Measurements from ENCODE around the gene RAD51B.

Gene RAD51B

DNA sequence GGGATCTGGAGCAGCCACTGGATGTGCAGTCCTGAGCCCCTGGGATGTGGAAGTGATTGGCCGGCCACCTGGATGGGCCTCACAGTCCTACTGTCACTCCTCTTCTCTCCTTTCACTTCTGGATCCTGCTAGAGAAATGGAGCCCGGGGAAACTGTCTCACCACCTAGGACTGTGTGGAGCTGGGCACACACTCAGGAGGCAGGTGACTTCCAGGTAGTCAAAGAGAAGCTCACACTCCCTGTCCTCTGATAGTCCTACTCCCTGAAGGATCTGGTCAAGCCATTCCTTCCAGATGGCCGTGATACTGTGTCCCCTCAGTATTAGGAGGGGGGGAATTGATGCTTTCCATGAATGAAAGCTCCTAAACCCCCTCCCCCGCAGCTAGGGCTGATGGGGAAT, 772.2 kb downstream of the RAD51B start:
- DNase-seq: no peak

DNA sequence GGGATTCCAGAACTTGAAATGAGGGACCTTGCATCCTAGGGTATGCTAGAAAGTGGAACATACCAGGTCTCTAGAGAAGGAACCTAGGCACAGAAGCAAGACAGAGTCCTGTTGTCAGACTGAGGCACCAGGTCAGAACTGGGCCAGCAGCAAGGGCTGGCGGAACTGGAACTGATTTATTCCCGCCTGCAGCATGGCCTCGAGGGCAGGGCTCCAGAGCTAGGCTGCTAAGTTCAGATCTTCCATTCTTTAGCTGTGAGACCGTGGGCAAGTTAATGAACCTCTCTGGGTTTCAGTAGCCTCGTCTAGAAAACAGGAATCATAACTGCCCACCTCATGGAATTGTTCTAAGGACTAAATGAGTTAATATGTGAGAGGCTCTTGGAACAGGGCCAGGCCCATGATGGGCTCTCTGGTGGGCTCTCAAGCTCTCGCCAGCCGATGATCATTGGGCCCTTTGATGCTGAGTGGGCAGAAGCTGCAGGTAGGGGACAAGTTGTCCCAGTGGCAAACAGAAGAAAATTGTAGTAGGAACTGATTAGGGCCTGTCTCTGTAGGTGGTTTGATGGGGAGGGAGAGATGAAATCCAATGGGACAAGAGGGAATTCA, 773.5 kb downstream of the RAD51B start:
- no peak for DNase-seq

DNA sequence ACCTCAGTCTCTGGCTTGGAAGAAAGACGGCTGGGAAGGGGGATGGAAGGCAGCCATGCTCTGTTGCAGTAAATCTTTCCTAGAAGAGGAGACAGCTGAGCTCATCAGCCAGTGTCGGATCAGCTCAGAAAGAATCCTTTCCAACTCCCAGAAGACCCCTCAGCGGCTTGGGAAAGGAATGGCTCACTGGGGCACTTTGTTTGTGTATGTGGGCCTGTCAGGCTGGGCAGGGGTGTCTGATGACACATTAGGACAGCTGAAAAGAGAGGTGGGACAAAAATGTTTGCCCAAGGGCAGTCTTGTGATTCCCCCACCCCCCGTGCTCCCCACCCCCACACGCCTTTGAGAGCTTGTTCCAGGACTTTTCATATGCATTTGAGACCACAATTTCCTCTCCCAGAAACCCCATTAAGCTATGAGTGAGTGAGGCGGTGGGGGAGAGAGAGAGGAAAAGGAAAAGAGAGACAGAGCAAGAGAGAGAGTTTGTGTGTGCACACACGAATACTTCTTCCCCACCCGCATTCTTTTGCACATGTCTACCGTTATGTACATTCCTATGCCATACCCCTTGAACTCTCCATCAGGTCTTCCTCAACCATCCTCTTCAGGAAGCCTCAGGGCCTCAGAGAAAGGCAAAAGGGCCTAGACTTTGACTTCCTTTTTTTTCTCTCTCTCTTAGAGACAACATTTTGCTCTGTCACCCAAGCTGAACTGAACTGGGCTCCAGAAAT, 774.4 kb downstream of the RAD51B start:
- DNase-seq: no peak

- no peak for DNase-seq
Measured at GRCh38 chr14:68594737-68595380, 775.3 kb downstream of the RAD51B start.

GRCh38 chr14:68596211-68596610, 776.6 kb downstream of the RAD51B start:
- no peak for DNase-seq

DNA sequence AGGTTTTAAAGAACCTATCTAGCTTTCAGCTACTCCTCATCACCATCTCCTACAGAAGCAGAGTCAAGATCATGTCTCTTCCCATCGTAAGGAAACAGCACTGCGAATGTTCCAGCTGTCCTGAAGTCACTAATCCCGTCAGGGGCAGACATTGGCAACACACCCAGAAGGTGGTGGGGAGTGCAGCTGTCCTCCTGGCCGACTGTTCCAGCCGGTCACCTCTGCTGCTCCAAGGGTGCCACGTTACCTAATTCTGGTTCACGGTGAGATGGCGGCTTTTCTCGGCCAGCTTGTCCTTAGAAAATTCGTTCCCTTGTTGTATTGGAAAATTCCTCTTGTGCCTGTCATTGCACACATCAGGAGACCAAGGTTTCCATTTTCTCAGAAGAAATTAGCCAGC, 777.1 kb downstream of the RAD51B start:
- no peak for DNase-seq

DNA sequence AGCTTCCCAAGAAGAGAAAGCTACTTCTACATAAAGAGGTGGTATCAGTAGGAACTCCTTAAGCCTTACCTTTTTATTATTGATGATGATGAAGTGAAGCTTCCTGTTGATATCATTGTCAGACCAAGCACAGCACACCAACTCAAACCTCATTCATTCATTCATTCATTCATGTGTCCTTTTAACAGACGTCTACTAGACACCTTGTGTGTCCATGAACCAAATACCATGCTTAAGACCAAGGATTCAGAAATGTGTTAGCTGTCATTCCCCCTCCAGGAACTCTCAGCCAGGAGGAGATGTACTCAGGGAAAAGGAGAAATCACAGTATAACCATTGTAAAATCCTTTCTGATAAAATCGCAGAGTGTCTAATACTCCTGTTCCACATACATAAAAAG, 778.5 kb downstream of the RAD51B start:
- no peak for DNase-seq

DNA sequence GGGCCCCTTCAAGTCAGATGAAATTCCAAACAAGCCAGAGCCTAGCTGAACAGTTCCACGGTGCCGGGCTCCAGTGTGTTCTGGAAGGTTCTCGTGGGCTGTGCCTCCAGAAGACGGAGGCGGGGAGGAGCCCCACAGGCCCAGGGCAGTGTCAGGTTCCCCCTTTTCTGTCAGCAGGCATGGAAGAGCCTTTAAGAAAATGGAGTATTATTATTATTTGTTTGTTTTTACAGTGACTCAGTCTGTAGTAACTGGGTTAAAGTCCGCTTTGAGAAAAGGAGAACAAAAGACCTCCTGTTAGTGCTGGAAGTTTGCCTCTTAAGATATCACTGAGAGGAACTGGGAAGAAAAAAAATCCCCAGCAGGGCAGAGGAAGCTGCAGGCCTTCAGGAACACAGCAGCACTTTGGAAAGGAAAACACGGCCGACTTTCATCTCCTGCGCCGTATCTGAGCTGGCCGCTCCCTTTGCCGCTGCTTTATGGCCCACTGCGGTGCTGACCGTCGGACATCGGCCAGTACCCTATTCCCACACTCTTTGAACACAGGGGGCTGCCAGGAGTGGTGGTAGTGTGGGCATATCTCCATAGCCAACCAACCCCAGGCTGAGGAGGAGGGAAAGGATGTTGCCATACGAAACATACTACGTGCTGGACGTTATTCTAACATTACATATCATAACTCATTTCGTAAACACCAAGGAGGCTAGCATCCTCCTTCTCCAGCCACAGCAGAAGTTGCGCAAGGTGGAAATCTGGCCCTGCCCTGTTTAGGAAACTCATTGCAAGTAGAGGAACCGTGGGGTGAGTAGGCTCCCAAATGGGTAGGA, 779.3 kb downstream of the RAD51B start:
- DNase-seq: no peak

DNA sequence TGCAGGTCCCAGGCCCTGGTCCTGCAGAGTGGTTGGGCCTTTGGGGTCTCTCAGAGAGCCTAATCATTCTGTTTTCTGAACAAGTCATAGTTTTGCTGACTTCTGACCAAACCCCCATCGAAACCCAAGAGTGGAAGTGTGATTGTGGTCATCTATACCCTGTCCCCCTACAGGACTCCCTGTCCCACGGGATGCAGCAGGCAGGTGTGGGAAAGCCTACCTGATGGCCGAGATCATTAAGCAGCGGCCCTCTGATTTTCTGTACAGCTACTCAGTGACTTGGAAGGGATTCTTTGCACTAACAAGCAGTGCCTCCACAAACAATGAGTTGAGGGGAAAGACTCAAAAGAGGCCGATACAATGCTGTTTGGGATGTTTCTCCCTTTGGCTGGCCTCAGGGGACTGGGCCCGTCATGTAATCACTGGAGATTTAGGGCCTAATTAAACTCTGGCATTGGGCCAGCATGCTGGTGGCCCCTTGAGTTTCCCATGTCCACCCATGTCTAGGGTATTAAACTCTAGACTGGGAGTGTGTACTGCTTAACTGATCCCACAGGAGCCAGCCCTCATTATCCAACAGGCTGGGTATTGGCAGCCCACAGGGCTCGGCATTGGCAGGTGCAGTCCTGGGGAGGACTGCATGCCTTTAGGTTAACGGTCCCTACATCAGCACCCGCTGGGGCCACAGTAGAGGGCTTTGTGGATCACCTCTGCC, 780.5 kb downstream of the RAD51B start:
- DNase-seq: no peak

DNA sequence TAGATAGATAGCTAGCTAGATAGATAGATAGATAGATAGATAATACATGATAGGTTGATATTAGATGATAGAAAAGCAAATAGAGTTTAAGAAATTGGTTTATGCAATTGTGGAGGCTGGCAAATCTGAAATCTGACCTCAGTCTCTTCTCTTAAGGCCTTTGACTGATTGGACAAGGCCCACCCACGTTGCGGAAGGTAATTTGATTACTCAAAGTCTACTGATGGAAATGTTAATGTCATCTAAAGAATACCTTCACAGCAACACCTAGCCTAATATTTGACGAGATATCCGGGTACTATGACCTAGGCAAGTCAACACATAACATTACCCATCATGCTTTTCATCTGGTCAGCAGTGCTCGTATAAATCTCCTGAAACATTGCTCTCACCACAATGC, 782.9 kb downstream of the RAD51B start:
- no peak for DNase-seq

GRCh38 chr14:68603533-68604360, 784.2 kb downstream of the RAD51B start:
- no peak for DNase-seq

GRCh38 chr14:68604361-68604730, 784.8 kb downstream of the RAD51B start:
- DNase-seq: no peak

DNA sequence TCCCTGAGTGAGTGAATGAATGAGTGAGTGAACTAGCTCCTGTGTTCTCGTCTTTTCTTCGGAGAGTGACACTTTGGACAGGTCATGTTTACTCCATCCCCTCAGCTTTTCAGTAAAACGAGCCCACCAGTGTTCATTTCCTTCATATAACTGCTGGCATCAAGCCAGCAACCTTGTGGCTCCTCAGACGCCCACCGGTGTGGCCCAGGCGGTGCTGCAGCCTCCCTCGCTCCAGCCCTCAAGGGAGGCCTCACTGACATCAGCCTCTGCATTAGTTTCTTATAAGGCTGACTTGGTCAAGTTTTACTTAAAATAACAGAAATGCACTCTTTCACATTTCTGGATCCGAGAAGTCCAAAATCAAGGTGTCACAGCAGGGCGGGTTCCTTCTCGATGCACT, 785.2 kb downstream of the RAD51B start:
- DNase-seq: no peak

DNA sequence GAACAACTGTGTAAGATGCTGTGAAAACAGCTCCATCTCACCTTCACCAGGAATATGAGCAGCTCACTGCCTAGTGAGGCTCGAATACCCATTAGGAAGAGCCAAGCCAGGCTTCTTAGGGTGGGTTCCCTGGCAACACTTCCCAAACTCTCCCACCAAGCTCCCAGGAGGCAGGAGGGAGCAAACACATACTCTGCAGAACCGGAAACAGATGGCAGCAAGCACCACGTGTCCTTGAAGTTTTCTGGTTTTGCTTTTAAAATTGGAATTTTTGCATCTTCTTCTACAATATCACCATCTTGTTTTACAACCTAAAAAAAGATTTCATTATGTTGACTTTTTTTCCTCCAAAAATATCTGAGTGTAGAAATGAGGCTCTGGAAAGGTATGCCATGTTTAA, 786.6 kb downstream of the RAD51B start:
- no peak for DNase-seq

- DNase-seq: no peak
Measured at GRCh38 chr14:68606644-68607043, 787.1 kb downstream of the RAD51B start.

DNA sequence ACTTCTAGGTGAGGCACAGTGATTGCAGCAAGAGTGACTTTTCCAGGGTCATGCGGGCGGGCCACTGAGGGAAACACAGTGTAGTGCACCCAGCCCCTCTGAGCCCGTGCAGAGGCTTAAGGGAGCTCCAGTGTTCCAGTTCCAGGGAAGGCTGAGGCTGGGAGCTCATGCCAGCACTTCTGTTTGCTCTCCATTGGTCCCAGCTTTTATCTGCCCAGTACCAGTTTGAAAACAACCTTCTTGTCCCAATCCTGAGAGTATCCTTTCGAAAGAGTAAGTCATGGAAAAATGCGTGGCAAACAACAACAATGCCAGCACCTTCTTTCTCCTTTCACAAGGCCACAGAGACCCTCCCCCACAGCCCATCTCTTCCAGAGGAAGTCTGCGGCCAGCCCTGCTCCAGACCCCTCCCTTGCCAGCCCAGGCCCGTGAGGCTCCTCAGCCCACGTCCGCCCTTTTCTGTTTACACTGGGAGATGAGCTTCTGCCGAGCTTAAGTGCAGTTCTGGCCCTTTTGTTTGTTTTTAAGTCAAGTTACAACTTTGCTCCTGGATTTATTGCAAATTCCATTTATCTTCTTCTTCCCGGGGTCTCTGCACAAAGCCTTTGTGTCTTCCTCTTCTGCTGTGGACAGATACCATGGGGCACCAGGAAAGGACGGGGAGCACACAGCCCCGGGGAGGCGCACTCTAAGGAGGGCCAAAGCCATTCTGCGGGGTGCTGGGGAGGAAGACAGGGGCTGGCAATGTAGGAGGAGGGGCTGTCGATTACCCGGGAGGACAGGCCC, 787.7 kb downstream of the RAD51B start:
- no peak for DNase-seq

DNA sequence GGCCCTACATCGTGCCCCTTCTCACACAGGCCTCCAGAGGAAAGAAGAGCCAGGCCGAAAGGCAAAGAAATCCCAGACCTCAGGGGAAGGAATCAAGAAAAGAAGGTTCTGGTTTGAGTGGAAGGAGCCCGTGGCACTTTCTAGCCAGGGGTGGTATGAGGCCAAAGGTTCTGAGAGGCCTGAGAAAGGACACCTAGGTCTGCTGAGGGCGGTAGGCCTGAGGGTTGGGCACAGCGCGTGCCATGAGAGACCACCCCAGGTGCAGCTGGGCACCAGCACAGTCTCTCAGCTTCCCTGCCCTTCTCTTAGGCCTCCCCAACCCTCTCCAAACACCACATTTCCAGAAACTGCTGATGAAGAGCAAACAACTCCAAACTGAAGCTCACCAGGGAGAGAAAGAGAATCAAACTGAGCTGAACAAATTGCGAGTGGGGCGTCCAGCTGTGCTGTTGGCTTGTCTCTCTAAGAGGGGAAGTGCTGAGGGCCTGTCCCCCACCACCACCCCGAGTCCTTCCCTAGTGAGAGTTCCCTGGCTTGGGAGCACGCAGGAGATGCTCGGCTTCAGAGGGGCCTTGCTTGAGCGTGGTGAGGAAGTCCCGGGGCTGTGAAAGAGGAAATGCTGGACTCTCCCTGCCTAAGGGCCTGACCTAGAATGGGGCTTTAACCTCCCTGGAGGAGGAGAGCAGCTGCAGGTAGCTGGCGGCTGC, 788.4 kb downstream of the RAD51B start:
- no peak for DNase-seq

- DNase-seq: no peak
Measured at GRCh38 chr14:68608574-68608962, 789.0 kb downstream of the RAD51B start.

DNA sequence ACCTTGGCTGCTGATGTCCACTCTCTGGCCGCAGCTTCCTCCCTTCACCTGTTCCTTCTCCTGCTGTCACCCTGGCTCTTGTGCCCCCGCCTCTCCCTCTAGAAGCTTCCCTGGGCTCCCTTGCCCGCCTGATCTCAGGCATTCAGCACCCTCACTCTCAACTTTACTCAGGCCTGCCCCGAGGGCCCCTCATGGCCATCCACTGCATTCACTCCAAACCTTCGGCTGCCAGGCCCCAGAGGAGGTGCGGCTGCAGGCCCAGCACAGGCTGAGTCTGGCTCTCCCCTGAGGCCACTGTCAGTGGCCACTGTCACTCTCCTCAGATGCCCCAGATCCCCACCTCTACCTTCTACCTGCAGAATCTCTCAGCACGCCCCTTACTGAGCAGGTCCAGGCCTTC, 789.4 kb downstream of the RAD51B start:
- DNase-seq: no peak

GRCh38 chr14:68610251-68610793, 790.7 kb downstream of the RAD51B start:
- no peak for DNase-seq
